Erythroblast (primary cell): ENCODE data around the gene HNRNPR.

Source experiments
- GATA1 ChIP-seq: IDR thresholded peaks from 2 replicates; pipeline ENCODE4 v1.6.1; 2011; ENCODE audit warnings: low read depth, mild to moderate bottlenecking, control low read depth, low read length, moderate library complexity
- POLR2A ChIP-seq: IDR thresholded peaks from 2 replicates; pipeline ENCODE4 v1.6.1; 2011; ENCODE audit warnings: mild to moderate bottlenecking, low read length

DNA sequence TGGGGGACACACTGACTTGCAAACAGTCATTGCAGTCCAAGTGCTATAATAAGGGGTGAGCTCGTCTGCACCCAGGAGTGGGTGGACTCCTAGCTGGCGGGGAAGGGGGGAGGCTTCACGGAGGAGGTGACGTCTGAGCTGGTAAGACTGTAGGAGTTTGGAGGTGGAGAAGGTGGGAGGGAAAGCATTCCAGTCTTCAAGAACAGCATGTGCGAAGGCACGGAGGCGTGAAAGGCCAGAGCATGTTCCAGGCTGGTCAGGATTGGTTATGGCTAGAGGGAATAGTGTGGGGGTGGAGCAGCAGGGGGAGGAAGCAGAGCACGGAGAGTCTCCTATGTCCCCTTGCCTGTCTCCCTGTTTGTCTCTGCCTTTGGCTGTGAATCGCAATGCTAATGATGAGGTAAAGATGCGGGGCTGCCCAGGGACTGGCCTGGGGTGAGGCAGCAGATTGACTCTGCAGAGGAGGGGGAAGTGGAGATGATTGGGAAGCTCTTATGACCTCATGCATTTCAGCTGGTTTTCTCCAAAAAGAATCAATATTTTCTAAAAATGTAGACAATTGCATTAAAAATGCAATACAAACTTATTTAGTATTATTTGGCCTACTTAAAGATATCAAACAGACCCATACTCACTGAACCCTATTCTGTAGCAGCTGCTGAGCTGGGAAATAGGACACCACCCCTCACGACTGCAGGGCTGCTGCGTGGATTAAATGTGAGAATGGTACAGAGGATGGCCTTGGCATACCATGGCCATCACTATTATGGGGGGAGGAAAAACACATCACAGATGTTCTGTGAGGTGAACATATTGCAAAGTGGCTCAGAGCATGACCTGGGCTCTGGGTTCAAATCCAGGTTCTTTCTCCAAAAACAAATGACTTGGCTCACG is 28.1 kb upstream of the HNRNPR start:
- no peak for TF ChIP-seq POLR2A
- TF ChIP-seq GATA1, result no peak
